HUES48 (cell line): ENCODE data around the gene NLRP14.

Experiments used
- H3K27ac ChIP-seq: one replicate; pipeline ENCODE4 v1.7.0; 2013; ENCODE audit warnings: low read depth, low read length, inconsistent platforms
- H3K27me3 ChIP-seq: 2 replicates; pipeline ENCODE4 v1.6.1; 2013; ENCODE audit warnings: mild to moderate bottlenecking, low read length; ENCODE audit not compliant: control insufficient read depth, insufficient read depth
- H3K36me3 ChIP-seq: 2 replicates; pipeline ENCODE4 v1.6.1; 2013; ENCODE audit warnings: low read length; ENCODE audit not compliant: control insufficient read depth, insufficient read depth
- H3K4me1 ChIP-seq: 2 replicates; pipeline ENCODE4 v1.6.1; 2013; ENCODE audit warnings: mild to moderate bottlenecking, low read length; ENCODE audit not compliant: control insufficient read depth, insufficient read depth
- H3K4me3 ChIP-seq: 2 replicates; pipeline ENCODE4 v1.5.1; 2013; ENCODE audit warnings: mild to moderate bottlenecking, low read depth, low read length
- H3K9ac ChIP-seq: 2 replicates; pipeline ENCODE4 v1.6.1; 2013; ENCODE audit warnings: mild to moderate bottlenecking, low read depth, low read length, moderate library complexity
- H3K9me3 ChIP-seq: 2 replicates; pipeline ENCODE4 v1.6.1; 2013; ENCODE audit warnings: low read length; ENCODE audit not compliant: control insufficient read depth, insufficient read depth

The NLRP14 gene

DNA sequence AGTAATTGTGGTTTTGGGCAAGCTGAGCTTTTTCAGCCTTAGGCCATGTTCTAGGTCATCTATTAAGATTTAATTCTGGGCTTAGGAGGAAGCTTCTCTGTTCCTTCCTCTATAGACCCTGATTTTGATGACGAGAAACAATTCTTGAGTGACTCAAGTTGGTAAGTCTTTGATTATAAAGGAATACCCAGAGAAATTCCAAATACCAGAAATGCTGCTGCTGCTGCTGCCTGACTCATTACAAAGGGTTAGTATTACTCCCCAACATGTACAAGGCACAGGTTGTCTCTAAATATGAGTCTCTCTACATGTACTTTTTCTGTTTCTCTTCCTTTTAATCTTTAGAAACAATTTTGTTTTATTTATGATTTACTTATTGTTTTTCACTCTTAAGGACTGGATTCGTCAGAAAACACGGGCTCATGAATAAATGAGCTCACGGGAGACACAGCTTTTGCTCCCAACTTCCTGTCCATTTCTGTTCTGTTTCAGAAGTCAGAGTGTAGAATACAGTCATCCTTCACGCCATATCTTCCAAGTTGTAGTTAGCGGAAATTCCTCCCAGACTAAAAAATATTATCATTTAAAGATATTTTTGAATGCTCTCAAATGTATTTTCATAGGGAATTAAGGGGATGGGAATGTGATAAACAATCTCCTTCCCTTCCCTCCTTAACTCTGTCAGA is 36.7 kb downstream of the NLRP14 start:
- Histone ChIP-seq H3K27me3 (no peaks in the 10 kb centered on the region), H3K9me3 (no peaks in the 10 kb centered on the region), H3K4me3 (no peak overlapping the region), H3K27ac (no peak overlapping the region), H3K9ac (no peak overlapping the region), H3K36me3 (no peaks in the 10 kb centered on the region), H3K4me1 (0 out of 2 replicates have a peak, but pooled peaks cover under 1% of the 10 kb centered on the region)

DNA sequence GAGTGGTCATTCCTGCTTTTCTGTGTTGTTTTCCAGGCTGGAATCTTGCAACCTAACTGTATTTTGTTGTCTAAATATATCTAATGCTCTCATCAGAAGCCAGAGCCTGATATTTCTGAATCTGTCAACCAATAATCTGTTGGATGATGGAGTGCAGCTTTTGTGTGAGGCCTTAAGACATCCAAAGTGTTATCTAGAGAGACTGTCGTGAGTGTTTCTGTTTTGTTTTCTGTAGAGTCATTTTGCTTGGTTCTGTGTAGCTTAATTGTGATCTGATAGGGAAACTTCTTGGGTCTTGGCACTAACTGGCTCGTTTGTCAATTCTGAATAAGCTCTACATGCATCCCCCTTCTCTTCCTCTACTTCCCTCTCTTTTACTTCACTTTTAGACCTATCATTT is 37.4 kb downstream of the NLRP14 start:
- H3K36me3 ChIP-seq: no peaks in the 10 kb centered on the region
- H3K27ac ChIP-seq: no peak overlapping the region
- peaks cover 5% of the 10 kb centered on the region; the same call in 1 of the 2 replicates for H3K4me1 ChIP-seq
- H3K9ac ChIP-seq: no peak overlapping the region
- H3K9me3 ChIP-seq: no peaks in the 10 kb centered on the region
- no peaks in the 10 kb centered on the region for H3K27me3 ChIP-seq
- H3K4me3 ChIP-seq: no peak overlapping the region

DNA sequence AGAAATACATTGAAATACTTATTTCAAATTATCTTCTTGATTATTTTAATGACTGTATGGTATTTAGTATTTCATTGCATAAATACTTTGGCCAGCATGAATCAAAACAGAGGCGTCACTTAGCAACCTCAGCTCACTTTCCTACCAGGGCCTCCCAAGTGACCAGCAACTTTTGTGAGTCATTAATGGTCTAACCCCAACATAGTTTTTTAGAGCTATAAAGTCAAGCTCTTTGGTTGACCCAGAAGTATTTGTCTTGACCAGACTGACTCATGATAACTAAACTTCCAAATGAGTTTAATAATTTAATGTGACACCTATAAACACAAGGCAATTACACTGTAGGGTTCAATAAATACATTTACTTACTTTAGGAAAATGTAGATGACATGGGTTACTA is 40.6 kb downstream of the NLRP14 start:
- H3K27me3 ChIP-seq: no peaks in the 10 kb centered on the region
- no peak overlapping the region for H3K4me3 ChIP-seq
- H3K4me1 ChIP-seq: peaks cover 5% of the 10 kb centered on the region; the same call in 1 of the 2 replicates
- H3K9me3 ChIP-seq: no peaks in the 10 kb centered on the region
- no peak overlapping the region for H3K27ac ChIP-seq
- no peaks in the 10 kb centered on the region for H3K36me3 ChIP-seq
- H3K9ac ChIP-seq: no peak overlapping the region

DNA sequence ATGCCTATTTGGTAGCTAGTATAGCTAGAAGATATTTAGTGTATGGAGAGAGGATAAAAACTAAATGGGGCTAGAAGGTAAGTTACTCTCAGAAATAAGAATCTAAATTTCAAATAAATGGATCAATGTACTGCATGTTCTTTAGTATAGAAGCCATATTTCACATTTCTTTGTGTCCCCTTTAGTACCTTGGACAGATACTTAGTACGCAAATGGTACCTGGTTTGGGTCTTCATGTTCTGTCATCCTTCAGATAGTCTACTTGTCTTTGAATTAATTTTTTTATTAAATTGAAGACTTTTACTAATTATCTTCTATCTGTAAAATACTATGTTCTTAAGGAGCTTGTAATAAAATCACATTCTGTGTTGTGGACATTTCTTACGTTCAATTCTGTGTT is 42.3 kb downstream of the NLRP14 start:
- Histone ChIP-seq H3K9me3 (no peaks in the 10 kb centered on the region), H3K9ac (no peak overlapping the region), H3K4me3 (no peak overlapping the region), H3K27me3 (no peaks in the 10 kb centered on the region), H3K4me1 (peaks cover 5% of the 10 kb centered on the region; the same call in 1 of the 2 replicates), H3K27ac (no peak overlapping the region), H3K36me3 (no peaks in the 10 kb centered on the region)

DNA sequence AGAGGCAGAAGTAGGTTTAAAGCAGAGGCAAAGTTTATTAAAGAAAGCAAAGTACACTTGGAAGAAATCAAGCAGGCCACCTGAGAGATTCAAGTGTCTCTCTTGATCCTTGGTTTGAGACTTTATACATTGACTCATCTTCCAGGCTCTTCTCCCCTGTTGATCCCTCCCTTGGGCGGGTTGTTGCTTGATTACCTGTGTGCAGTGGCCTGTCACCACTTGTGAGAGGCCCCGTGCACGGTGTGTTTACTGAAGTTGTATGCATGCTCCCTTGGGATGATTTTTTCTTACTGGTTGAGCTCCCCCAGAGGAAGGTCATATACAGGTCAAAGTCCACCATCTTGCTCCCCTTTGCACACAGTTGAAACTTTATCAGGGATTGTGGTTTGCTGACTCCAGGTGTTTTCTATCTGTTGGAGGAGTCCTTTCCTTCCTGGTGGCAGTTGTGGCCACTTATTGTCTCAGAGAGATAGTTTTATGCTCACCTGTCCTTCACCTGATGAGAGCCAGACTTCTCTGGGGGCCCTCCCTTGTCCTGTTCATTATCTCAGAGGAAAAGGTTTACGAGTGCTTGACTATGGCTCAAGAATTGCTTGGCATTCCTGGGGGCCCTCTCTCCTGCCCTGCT is 52.2 kb downstream of the NLRP14 start:
- H3K36me3 ChIP-seq: no peaks in the 10 kb centered on the region
- no peaks in the 10 kb centered on the region for H3K27me3 ChIP-seq
- H3K9me3 ChIP-seq: no peaks in the 10 kb centered on the region
- no peak overlapping the region for H3K27ac ChIP-seq
- H3K4me1 ChIP-seq: no peaks in the 10 kb centered on the region
- no peak overlapping the region for H3K4me3 ChIP-seq
- no peak overlapping the region for H3K9ac ChIP-seq

DNA sequence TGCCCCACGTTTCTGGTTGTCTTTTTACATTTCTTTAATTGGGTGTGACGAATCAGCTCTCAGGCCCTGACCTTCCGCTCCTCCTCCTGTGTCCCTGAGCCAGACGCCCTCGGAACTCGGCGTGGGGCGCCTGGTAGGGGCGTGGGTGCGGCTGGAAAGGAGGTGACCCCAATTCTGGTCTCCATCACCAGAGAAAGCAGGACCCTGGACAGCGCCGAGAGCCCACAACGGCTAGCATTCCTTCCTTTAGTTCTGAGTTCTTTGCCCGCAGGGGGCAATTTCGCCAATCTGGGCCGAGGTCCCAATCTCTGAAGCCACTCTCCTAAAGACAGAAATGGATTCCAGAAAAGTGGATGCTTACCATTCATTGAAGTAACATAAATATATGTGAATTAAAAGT is 56.8 kb downstream of the NLRP14 start:
- no peak overlapping the region for H3K9ac ChIP-seq
- H3K4me1 ChIP-seq: no peaks in the 10 kb centered on the region
- peaks cover 13% of the 10 kb centered on the region for H3K9me3 ChIP-seq
- H3K27me3 ChIP-seq: no peaks in the 10 kb centered on the region
- no peak overlapping the region for H3K4me3 ChIP-seq
- no peak overlapping the region for H3K27ac ChIP-seq
- no peaks in the 10 kb centered on the region for H3K36me3 ChIP-seq

DNA sequence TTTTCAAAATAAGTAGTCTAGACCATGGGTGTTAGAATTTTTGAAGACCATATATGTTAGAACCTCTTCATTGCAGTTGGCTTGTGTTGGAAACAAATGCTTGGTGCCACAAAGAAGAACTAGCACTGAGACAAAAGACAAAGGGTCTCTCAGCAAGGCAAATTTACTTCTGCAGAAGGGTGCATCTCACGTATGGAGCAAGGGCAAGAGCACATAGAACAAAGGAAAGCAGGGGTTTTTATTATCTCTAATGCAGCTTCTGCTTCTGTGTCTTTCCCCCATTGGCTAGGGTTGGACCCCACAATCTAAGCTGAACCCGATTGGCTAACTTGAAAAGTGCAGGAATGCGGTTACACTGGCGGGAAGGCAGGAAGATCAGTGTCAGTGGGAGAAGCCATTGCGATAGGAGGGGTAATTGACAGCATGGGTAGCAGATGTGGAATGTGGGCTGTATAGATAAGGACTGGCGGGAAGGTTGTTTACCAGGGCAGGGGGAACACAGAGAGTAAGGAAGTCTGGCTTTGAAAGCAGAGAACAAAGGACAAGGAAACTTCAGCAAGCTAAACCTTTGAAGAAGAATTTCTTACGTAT is 59.4 kb downstream of the NLRP14 start:
- Histone ChIP-seq H3K27me3 (no peaks in the 10 kb centered on the region), H3K9ac (no peak overlapping the region), H3K4me1 (no peaks in the 10 kb centered on the region), H3K9me3 (peaks cover 13% of the 10 kb centered on the region), H3K36me3 (no peaks in the 10 kb centered on the region), H3K4me3 (no peak overlapping the region), H3K27ac (no peak overlapping the region)

DNA sequence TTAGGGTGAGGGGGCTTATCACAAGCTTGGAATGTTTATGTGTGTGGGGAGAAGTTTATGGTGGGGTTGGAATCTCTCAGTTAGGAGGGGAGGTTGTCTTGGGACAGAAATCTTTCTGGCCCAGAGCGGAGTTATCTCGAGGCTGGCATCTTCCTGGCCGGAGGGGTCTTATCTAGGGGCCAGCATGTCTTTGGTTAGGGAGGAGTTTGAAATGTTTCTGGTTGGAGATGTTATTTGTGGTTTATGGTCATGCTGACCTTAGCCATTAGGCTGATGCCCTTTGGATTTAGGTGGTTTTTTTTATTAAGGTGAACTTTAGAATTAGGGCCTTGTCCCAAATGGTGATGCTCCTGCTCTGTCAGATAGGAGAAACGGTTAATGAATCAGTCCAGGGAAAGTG is 60.6 kb downstream of the NLRP14 start:
- Histone ChIP-seq H3K27me3 (no peaks in the 10 kb centered on the region), H3K9ac (no peak overlapping the region), H3K4me1 (no peaks in the 10 kb centered on the region), H3K9me3 (peaks cover 13% of the 10 kb centered on the region), H3K27ac (no peak overlapping the region), H3K36me3 (no peaks in the 10 kb centered on the region), H3K4me3 (no peak overlapping the region)

DNA sequence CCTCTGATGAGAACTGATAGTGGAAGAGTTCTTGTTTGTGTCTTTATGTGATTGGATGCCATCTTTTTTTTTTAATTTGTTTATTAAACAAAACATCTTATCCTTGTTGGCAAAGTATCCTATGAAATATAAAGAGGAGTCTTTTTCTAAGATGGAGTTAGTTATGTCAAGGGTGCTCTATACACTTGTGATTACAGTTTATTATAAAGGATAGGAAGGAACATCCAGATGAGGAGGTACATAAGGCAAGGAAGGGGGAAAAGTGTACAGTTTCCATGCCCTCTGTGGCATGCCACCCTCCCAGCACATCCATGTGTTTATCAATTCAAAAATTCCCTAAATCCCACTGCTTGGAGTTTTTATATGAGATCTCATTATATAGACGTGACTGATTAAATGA is 61.2 kb downstream of the NLRP14 start:
- Histone ChIP-seq H3K27ac (no peak overlapping the region), H3K27me3 (no peaks in the 10 kb centered on the region), H3K4me1 (no peaks in the 10 kb centered on the region), H3K36me3 (no peaks in the 10 kb centered on the region), H3K9ac (no peak overlapping the region), H3K4me3 (no peak overlapping the region), H3K9me3 (peaks cover 13% of the 10 kb centered on the region)

DNA sequence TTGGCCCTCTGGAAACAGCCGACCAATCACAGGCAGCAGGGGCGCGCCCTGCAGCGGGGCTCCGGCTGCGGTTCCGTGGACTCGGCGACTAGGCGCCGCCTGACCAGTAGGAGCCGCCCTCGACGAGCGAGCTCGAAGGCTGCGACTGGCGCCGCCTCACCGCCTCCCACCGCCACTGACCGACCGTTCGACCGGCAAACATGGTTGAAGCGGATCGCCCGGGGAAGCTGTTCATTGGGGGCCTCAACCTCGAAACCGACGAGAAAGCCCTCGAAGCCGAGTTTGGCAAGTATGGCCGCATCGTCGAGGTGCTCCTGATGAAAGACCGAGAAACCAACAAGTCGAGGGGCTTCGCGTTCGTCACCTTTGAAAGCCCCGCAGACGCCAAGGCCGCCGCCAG is 68.6 kb downstream of the NLRP14 start, which contains the start of gene RBMXL2:
Gene RBMXL2, plus strand, starts transcription at position 78 of the 400 bp plus-strand sequence. Its CDS starts 123 bp downstream, at position 201.
- H3K4me1 ChIP-seq: no peaks in the 10 kb centered on the region
- no peak within 1 kb of the TSS for H3K27ac ChIP-seq
- H3K9me3 ChIP-seq: peaks cover 8% of the 10 kb centered on the region
- H3K9ac ChIP-seq: no peak within 1 kb of the TSS
- H3K4me3 ChIP-seq: no peak within 1 kb of the TSS
- no peaks in the 10 kb centered on the region for H3K36me3 ChIP-seq
- H3K27me3 ChIP-seq: no peaks in the 10 kb centered on the region
